Measurements from ENCODE around the gene ROS1.

The ROS1 gene

GRCh38 chr6:117267054-117267347, 158.7 kb downstream of the ROS1 start:
- TF ChIP-seq, protein P1, sequence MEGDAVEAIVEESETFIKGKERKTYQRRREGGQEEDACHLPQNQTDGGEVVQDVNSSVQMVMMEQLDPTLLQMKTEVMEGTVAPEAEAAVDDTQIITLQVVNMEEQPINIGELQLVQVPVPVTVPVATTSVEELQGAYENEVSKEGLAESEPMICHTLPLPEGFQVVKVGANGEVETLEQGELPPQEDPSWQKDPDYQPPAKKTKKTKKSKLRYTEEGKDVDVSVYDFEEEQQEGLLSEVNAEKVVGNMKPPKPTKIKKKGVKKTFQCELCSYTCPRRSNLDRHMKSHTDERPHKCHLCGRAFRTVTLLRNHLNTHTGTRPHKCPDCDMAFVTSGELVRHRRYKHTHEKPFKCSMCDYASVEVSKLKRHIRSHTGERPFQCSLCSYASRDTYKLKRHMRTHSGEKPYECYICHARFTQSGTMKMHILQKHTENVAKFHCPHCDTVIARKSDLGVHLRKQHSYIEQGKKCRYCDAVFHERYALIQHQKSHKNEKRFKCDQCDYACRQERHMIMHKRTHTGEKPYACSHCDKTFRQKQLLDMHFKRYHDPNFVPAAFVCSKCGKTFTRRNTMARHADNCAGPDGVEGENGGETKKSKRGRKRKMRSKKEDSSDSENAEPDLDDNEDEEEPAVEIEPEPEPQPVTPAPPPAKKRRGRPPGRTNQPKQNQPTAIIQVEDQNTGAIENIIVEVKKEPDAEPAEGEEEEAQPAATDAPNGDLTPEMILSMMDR (conservative IDR thresholded peaks at IDR 0.05) = no peak

DNA sequence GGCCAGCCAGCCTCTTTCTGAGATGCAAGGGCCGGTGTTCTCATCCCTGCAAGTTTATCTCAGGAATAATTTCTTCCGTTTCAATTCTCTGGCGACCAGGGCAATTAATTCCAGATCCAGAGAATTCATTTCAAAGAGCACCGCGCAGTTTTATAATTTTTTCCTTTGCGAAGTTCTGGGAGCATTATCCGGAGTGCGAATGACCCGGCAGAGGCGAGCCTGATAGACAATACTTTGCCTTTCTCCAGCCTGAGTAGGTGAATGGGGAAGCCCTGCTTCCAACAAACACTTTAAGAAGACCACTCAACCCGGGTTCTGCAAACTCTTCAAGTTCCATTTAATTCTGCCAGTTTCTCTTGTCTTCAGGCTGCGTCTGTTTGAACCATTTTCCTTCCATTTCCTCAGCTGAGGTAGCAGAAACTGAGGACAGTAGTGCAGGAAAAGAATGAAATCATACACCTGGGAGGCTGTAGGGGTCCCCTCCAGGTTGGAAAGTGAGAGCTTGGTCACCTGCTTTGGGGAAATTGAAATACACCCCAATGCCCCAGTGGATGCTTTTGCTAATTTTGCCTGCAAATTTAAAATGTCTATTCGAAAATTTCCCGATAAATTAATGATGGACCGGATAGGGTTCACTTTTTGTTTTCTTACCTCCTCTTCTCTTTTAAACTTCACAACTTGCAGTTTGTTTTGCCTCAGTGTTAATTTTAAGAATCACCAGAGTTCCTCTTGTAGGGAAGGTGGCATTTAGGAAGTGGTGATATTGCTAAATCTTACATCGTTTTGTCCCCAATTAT, 159.3 kb downstream of the ROS1 start:
- no peak overlapping the region for H3K27ac ChIP-seq
- TF ChIP-seq, protein P1 (conservative IDR thresholded peaks at IDR 0.05) = no peak

More at GRCh38 chr6:117267054-117267347, 158.7 kb downstream of the ROS1 start:
- no peak overlapping the region for H3K27ac ChIP-seq

DNA sequence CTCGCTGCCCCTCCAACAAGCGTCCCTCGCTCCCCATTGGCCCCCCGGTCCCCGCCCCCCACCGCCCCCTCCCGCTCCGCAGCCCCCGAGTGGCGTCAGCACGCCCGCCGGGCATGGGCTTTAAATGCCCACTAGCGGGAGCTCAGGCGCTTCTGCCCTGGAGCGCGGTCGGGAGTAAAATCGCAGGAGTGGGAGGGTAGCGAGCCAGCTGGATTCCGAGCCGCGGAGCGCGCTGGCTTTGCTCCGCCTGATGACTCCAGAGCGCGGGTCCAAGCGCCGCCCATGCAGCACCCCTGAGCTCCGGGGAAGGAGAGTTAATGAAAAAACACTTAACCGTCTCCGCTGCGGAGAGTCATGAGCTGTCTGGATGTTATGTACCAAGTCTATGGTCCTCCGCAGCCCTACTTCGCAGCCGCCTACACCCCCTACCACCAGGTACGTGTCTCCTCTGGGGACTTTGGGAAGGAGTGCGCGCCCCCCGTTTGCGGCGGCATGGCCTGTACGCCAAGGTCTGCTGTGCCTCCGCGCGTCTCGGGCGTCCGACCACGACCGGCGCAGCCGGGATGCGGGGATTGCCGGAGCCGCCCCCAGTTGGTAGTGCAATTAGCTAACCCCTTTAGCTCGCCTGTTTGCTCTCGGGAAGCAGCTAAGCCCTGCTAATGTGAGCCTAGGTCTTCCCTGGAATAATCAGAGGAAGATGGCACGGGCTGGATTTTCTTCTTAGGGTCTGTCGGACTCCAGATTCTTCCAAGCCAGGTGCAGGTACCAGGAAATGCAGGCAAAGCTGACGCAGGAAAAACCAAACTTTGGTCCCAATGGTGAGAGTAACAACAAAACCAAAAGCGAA, 160.1 kb downstream of the ROS1 start, which contains the start of gene VGLL2:
TSS of gene VGLL2 (plus strand) at position 149 of the 847 bp plus-strand sequence. CDS start at position 355, 206 bp downstream.
- TF ChIP-seq, protein P1 (conservative IDR thresholded peaks at IDR 0.05) = 0 out of 2 replicates have a peak, but pooled peaks have one; percentile 2
- no peak within 1 kb of the TSS for H3K27ac ChIP-seq

DNA sequence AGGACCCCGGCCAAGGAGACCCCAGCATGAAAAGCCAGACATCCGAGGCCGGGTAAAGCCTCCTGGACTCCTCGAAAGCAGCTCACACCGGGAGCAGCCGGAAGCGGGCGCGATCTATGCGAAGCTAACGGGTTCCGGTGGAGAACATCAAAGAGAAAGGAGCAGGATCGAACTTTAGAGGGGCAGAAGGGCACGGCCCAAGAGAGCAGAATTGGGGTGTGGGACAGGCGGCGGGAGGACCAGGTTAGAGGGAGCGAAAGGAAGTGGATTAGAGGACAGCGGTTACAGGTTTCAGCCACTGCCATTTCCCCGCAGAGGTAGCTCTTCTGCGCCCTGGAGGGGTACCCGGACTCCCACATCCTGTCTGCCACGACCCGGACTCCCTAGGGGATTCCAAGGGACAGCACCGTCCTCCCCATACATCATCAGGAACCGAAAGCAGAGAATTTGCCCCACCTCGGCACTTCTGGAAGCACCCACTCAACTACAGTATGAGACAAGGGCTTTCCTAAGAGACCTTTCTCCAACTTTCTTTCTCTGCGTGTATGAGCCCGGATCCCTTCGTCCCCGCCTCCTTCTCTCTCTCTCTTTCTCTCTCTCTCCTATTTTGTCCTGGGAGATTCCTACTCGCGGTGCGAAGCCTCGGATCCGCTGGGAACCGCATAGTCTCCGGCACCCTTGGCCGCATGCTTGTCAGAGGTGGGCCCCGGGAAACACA, 160.9 kb downstream of the ROS1 start:
- no peak overlapping the region for H3K27ac ChIP-seq
- TF ChIP-seq, protein P1 (conservative IDR thresholded peaks at IDR 0.05) = no peak

GRCh38 chr6:117264369-117264691, 161.4 kb downstream of the ROS1 start:
- no peak overlapping the region for H3K27ac ChIP-seq
- TF ChIP-seq, protein P1 (conservative IDR thresholded peaks at IDR 0.05) = no peak

DNA sequence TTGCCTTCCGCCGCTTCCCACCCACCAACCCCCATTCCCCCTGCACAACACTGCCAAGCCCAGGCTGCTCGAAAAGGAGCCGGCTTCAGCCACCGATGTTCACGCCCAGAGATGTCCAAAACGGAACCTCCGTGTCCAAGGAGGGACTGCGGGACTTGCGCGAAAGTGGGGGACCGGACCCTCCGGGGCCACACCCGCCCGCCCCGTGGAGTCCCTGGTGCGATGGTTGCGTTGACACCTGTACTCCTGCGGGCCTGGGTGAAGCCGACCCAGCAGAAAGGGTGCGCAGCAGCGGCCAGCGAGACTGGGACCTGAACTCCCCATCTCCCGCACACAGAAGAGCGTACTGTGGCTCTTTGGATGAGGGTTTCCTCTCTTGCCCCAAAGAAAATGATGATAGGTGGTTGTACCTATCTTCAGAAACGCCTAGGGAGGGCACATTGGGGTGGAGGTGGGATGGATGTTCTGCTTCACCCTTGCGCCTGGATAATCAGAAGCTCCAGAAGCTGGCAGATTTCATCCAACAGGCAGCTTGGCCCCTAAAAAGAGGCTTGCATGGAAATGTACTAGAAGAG, 162.3 kb downstream of the ROS1 start:
- TF ChIP-seq, protein P1 (conservative IDR thresholded peaks at IDR 0.05) = no peak
- H3K27ac ChIP-seq = no peak overlapping the region
